HG03108 (cell line): ENCODE data around the gene GDPD4.

Experiments
- ATAC-seq: cut with Tn5 transposase; IDR thresholded peaks from one replicate; pipeline ENCODE4 v1.9.1; 2021; ENCODE audit warnings: moderate library complexity; ENCODE audit not compliant: unreplicated experiment

The GDPD4 gene

DNA sequence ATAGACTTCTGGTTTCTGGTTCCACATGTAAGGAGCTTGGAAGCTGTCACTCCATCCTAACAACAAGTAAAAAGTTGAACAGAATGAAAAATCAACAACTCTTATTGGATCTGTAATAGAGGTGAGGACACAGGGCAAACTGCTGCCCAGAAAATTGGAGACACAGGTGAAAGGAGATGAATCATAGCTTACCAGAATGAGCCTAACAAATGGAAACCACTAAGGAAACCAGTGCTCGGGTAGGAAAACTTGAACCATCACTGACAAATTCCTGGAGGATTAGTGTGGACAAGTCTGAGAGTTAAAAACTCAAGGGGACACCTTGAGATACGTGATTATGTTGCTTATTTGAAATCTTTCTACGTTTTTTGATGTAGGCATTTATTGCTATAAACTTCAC is 52.1 kb downstream of the GDPD4 start:
- no peak for ATAC-seq

DNA sequence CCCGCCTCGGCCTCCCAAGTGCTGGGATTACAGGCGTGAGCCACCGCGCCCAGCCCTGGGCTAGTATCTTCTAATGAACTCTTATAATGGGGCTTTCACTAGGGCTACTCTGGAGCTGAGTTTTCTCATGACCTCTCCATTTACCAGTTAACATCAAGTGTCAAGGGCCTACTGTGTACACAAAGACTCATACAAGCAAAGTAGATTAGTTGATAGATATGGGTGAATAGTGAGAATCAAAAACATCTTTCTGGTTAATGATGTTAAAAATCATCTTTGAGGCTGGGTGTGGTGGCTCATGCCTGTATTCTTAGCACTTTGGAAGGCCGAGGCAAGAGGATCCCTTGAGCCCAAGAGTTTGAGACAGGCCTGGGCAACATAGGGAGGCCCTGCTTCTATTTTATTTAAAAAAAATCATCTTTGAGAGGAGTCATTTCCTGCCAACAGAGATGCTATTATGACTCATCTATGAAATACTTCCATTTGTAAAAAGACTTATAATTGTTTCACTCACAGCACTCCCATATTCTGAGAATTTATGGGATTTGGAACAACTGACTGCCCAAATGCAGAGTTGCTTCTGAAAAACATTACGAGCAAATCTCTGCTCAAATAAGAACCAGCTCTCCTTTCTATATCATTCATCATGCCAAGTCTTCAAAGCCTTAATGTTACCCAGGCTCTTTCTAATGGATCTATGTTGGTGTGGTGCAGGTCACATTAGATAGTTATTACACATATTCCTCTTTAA is 57.0 kb downstream of the GDPD4 start:
- no peak for ATAC-seq

DNA sequence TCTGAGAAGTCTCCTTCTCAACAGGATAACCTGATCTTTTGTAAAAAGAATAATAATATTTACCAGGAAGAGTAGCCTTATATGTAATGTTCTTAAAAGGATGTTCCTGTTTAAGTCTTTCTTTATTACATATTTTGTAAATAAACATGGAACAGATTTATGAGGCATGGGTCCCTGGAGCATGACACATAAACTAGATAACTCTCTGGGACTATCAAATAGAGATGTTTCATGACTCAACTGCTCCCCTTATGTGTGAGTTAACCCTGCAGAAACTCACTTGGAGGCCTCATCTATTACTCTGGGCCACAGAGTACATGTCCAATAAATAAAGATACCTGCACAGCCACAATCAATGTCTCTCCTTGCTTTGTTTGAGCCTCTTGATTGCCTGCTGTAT is 64.6 kb downstream of the GDPD4 start:
- no peak for ATAC-seq

DNA sequence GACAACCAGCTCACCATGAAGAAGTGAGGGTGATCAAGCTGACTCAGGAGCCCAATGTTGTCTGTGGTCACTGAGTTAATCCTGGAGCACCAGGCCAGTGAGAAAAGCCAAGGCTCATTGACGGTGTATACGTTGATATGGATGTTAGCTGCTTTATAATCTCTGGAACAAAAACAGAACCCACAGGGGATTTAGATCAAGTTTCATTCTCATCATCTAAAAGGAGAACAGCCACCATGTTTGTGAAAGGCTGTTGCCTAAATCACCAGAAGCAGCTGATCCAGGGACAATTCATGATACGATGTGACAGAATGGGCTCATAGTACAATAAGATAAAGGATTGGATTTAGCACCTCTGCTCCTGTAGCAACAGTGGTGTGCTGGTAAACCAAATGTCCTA is 68.5 kb downstream of the GDPD4 start:
- no peak for ATAC-seq

DNA sequence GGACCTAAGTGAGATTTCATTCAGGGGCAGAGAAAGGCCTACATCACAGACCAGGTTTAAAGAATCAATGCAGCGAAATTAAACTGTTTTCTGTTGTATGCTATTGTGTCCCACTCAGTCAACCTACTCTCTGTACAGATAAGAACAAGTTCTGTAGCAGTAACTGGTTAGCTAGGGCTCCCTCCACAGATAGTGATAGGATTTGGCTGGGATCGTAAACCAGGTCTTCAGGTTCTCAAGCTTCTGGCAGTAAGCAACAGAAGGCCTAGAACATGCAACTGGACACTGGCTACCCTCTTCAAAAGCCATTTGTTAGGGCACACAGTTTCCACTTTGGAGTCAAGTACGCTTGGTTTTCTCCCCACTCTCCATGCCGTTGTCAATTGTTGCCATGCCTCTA is 69.2 kb downstream of the GDPD4 start:
- no peak for ATAC-seq

DNA sequence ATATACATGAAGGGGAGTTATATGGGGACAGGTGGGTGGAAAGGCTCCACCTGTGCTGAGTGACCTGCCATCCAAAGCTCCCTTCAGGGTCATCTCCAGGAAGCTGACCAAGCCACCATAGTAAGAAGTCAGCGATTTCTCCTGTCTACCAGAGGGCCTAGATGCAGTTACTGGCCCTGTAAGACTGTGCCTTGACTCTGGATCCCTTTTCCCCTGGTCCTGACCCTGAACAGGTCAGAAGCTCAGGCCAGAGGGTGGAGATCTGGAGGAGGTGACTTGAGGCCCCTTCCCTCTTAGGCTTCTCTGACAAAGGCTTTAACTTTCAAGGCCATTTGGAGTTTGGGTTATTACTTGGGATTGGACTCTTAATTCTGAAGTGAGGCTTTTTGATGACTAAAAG is 69.7 kb downstream of the GDPD4 start:
- ATAC-seq: no peak

DNA sequence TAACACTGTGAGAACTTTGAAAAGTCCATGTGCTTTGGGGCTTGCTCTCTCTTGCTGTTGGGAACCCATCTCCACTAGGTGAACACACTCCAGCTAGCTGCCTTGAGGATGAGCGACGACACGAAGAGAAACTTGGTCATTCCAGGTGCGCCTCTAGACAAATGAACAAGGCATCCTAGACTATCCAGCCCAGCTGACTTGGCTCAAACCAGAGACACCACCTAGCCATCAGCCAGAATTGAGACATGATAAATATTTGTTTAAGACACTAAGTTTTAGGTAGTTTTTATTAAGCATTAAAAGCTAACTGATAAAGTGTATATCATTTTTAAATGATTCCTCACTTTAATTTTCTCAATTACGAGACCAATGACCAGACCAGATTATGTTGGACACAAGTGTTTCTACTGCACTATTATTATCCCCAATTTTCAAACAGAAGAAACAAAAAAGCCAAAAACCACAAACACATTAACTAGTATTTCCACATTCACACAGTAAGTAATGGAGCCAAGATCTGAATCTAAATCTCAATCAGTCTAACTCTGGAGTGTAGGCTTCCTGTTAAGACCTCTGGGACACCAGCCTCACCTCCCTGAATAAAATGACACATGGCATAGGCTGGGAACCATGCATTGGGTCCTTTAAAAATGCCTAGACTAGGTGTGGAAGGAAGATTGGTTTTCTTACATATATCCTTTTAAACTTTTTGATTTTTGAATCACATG is 70.4 kb downstream of the GDPD4 start:
- no peak for ATAC-seq

DNA sequence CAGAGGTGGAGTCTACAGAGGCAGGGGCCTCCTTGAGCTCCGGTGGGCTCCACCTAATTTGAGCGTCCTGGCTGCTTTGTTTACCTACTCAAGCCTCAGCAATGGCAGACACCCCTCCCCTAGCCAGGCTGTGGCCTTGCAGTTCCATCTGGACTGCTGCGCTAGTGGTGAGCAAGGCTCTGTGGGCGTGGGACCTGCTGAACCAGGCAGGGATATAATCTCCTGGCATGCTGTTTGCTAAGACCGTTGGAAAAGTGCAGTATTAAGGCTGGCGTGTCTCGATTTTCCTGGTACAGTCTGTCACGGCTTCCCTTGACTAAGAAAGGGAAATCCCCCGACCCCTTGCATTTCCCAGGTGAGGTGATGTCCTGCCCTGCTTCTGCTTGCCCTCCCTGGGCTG is 77.7 kb downstream of the GDPD4 start:
- ATAC-seq: no peak

DNA sequence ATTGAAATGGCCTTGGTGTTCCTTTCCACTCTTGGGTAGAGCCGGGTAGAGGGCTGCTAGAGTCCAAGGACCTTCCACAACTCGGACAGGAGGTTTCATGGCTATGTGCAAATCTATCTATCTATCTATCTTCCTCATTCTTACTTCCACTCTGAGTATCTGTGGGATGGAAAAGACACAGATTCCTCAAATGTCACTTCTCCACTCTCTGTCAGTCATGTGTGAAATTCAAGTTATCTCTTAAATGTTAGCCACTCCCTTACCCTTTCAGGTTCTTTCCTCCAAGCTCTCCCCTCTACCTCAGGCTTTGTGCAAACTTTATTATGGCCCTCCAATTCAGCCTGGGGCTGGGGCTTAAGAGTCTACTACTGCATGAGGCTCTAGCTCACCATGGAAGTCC is 84.3 kb downstream of the GDPD4 start:
- no peak for ATAC-seq

DNA sequence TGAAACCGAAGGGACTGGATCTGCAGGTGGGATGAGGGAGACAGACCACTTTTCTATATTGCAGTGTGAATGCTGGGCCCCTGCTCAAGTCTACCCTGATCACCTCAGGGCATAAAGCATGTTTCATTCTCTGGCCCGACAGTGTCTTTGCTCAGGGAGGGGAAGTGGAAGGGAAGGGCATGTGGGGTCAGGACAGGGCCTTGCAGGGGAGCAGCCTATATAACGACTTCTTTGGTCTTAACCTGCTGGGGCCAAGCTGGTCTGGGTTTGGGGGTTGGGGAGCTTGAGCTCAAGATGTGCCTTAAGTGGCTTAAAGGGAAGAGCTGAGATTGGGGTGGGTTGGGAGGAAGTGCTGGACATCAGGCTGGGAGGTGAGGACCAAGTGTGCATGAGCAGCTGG is 86.4 kb downstream of the GDPD4 start:
- ATAC-seq: no peak

DNA sequence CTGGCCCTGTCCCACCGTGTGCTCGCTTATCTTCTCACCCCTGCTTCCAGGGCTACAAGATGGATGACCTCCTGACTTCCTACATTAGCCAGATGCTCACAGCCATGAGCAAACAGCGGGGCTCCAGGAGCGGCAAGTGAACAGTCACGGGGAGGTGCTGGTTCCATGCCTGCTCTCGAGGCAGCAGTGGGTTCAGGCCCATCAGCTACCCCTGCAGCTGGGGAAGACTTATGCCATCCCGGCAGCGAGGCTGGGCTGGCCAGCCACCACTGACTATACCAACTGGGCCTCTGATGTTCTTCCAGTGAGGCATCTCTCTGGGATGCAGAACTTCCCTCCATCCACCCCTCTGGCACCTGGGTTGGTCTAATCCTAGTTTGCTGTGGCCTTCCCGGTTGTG is 86.9 kb downstream of the GDPD4 start:
- ATAC-seq: no peak

DNA sequence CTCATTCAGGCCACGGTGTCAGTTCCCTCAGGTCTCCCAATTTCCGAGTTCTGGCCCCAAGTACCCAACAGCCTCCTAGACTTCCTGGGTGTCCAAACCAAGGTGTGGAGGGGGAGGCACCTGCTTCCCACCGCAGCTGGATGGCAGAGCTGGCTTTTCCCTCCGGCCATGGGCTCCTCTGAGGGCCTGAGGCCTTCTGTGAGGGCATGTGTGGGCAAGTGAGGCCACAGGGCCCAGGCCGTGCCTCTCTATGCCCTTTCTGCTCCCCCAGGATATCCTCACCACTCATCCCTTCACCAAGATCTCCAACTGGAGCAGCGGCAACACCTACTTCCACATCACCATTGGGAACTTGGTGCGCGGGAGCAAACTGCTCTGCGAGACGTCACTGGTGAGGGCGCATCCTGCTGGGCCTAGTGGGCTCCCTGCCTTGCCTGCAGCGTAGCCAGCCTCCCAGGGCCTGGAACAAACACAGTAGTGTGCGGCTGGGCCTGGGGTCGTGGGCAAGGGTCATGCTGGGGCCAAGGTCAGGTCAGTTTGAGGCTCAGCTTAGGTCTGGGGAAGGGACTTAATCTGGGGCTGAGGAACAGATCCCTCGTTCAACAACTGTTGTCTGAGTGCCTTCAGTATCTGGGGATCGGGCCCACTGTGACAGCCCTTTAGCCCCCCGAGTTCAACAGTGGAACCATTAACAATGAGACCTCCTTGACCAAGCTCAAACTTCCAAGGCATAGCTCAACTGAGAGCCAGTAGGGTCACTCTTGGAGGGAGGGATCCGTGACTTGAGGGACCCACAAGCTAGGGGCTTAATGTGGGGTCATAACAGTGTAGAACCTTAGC is 87.7 kb downstream of the GDPD4 start:
- no peak for ATAC-seq

DNA sequence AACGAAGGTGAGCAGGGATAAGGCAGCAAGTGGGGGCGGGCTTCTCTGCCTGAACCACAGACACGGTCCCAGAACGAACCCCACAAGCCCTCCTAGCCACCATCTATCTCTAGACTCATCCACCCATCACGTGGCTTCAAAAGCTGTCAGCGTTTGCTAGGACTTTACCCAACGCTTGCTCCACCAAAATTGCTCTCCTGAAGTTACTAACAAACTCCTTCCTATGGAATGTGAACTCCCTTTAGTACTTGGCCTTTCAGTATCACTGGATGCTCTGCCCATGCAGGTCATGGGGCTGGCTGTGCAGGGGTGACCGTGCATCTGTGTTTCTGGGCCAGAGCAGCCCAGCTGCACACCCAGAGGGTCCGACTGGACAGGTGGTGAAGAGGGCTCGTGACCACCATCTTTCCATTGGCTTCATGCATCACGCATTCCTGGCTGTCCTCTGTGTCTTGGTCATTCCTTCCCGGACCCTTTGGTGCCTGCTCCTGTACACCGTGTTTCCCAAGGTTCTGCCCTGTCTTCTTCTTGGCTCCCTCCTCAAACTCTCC is 88.4 kb downstream of the GDPD4 start:
- no peak for ATAC-seq

DNA sequence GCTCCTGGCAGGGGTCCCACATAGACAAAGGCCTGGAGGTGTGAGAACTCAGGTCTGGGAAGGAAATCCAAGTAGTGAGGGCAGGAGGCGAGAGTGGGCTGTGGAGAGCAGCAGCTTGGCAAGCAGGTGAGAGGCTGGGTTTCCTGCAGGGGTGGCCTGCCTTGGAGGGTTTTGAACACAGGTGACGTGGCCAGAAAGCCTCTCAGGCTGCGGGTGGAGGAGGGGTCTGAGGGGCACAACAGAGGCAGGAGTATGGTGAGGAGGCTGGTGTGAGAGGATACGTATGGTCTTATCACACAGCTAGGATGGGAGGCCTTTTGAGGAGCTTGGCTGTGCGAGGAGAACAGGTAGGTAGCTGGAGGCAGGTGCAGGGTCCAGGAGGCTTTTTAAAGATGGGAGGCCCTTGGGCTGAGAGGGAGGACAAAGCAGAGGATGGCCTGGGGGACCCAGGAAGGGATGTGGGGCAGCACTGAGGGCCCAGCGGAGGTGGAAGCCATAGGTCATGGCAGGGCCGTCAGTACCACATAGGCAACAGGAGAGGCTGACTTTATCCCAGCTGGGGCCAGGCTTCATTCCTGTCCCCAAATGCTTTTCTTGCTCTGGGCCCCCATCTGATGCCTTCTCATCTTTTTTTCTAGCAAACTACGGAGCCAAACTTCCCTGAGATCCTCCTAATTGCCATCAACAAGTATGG is 89.0 kb downstream of the GDPD4 start:
- no peak for ATAC-seq

DNA sequence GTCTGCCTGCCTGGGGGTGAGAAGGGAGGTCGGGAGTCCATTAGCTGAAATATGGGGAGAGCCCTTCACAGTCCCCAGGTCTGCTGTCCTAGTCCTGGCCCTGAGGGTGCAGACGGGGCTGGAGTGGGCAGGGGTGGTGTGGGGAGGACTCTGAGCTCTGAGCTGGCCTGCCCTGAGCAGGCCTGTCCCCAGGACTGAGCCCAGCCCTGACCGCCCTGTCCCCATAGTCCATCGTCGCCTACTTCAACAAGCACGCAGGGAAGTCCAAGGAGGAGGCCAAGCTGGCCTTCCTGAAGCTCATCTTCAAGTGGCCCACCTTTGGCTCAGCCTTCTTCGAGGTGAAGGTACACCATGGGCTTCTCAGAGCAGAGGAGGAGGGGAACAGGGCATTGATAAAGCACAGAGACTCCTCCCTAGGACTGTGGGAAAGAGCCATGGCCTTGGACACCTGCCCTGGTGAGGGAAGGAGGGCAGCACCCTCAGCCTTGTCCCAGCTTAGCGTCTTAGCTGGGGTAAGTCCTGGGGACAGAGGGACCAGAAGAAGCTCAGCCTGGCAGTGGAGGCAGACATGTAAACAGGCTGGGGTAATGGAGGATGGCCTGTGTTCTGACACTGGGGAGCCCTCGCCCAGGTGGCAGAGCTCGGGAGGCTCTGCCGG is 89.8 kb downstream of the GDPD4 start:
- no peak for ATAC-seq

DNA sequence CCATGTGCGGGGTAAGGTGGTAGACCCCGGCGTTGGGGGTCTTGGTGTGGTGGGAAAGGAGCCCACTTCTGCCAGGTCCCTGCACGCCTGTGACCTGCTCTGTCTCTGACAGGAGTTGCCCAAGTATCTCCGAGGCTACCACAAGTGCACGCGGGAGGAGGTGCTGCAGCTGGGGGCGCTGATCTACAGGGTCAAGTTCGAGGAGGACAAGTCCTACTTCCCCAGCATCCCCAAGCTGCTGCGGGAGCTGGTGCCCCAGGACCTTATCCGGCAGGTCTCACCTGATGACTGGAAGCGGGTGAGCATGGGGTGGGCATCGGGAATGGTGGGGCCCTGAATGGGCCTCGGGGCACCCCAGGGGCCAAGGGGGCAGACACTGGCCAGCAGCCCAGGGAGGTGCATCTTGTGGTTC is 90.4 kb downstream of the GDPD4 start:
- no peak for ATAC-seq

DNA sequence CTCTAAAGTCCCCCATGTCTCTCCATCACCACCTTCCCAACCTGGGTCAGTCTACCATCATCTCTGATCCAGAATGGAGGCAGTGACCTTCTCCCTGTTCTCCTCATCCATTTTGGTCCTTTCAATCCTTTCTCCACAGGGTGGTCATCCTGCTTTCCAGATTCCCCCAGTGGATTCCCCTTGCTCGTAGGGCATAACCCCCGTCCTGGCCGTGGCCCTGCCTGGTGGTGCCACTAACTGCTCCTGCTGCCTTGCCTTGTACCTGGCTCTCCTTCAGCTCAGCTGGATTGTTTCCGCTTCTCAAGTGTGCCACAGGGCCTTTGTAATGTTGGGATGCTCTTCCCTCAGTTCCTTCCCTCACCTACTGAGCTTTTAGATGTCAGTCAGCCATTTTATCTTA is 91.8 kb downstream of the GDPD4 start:
- no peak for ATAC-seq

DNA sequence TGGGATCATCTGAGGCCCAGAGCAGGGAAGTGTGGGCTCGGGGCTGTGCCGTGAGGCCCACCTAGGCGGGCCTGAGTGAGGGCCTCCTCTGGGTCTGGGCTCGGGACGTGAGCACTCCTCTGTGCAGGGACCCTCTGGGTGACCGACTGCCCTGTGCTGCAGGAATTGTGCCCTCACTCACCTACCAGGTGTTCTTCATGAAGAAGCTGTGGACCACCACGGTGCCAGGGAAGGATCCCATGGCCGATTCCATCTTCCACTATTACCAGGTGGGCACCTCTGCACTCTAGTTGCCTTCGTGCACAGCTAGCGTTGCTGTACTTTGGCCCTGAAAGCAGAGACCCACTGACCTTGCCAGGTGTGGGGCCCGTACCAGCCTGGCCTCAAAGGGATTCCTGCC is 93.0 kb downstream of the GDPD4 start:
- ATAC-seq: no peak

DNA sequence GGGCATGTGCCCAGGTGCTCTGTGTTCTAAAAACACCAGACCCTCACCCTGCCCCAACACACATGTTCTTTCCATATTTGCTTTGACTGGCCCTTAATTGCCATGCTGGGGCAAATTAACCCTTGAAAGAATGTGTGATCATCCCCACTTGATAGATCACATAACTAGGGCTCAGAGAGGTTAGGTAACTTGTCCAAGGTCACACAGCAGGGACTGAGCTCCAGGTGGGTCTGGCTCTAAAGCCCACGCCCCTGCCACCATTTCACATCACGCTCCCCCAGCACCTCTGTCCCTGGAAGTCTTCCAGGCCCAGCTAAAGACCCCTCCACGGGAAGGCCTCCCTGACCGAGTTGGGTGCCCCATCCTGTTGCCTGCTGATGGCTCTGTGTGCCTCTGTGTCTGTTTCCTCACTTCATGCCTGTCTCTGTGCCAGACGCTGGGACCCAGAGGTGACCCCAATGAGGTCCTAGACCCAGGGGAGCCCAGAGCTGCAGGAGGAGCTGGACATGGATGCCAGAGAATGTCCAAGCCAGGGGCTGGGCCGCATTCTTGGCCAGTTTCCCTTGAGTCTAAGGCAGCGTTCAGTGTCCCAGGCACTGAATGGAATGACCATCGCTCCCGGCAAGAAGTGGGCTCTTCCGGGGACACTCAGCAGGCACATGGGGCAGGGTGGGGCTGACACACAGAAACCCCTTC is 93.7 kb downstream of the GDPD4 start:
- ATAC-seq: no peak

DNA sequence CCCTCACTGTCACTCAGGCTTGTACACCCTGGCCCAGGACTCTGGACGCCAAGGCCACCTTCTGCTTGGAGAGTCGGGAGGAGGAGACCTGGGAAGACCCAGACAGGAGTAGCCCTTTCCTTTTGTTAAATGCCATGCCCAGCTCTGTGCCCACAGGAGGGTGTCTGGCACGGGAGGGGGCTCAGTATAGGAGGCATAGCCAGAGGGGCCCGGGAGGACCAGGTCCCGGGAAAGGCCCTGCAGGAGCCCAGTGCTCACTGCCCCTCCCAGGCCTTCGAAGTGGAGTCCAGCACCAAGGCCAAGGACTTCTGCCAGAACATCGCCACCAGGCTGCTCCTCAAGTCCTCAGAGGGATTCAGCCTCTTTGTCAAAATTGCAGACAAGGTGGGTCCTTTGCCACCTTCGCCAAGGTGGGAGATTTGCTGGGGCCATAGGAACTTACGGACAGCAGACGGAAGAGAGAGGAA is 94.4 kb downstream of the GDPD4 start:
- ATAC-seq: no peak
